GM12878 (cell line): ENCODE results near the gene SYNGR3. TPM values are rescaled to one million over a fixed set of nuclear protein-coding genes. Genes with fewer than 3 reads are reported as not detected.

Experiments used
- ATF7 ChIP-seq: fragments of 450-650 bp; IDR thresholded peaks from 2 replicates; pipeline ENCODE4 v1.6.1; 2016; ENCODE audit warnings: low read depth, mild to moderate bottlenecking
- BHLHE40 ChIP-seq, 2 experiments: fragments of 450-650 bp in 1 of 2; IDR thresholded peaks; 2 replicates each; pipeline ENCODE4 v1.6.1; 2011 to 2017; ENCODE audit warnings: low read depth in 2 of 2, borderline replicate concordance in 1 of 2, improper control_type of control experiment in 1 of 2, low read length in 1 of 2, mild to moderate bottlenecking in 1 of 2
- CBX5 ChIP-seq: sonication (generic); IDR thresholded peaks from 2 replicates; pipeline ENCODE4 v1.6.1; 2016; ENCODE audit warnings: low read depth, moderate library complexity, mild to moderate bottlenecking, inconsistent platforms
- CTCF ChIP-seq, 3 experiments: IDR thresholded peaks in 2 of 3; conservative IDR thresholded peaks in 1 of 3; 2 replicates each; pipeline ENCODE4 v1.5.1; 2011; ENCODE audit warnings: low read depth in 3 of 3, low read length in 3 of 3, mild to moderate bottlenecking in 3 of 3, control low read depth in 2 of 3, moderate library complexity in 2 of 3, inconsistent platforms in 1 of 3, mixed read lengths in 1 of 3; ENCODE audit not compliant: control insufficient read depth in 2 of 3, insufficient read depth in 1 of 3; ENCODE audit errors: extremely low read depth in 1 of 3
- E2F8 ChIP-seq: fragments of 450-650 bp; IDR thresholded peaks from 2 replicates; pipeline ENCODE4 v1.6.1; 2018; ENCODE audit warnings: mild to moderate bottlenecking, low read depth, moderate library complexity; ENCODE audit not compliant: partially characterized antibody
- EP300 ChIP-seq, 2 experiments: fragments of 150-350 bp in 1 of 2; IDR thresholded peaks; 2 replicates each; pipeline ENCODE4 v1.6.1; 2011 to 2012; ENCODE audit warnings: low read depth in 2 of 2, low read length in 2 of 2, borderline replicate concordance in 1 of 2, improper control_type of control experiment in 1 of 2, inconsistent platforms in 1 of 2; ENCODE audit not compliant: control insufficient read depth in 1 of 2
- EZH2 ChIP-seq: IDR thresholded peaks from 2 replicates; pipeline ENCODE4 v1.6.1; 2012; ENCODE audit warnings: low read depth, mild to moderate bottlenecking, control low read depth, inconsistent platforms, low read length, borderline replicate concordance; ENCODE audit not compliant: control insufficient read depth
- FOXK2 ChIP-seq: fragments of 450-650 bp; IDR thresholded peaks from 2 replicates; pipeline ENCODE4 v1.6.1; 2017; ENCODE audit warnings: mild to moderate bottlenecking, moderate library complexity
- HCFC1 ChIP-seq: fragments of 150-350 bp; IDR thresholded peaks from 2 replicates; pipeline ENCODE4 v1.6.1; 2014; ENCODE audit warnings: low read length
- IKZF1 ChIP-seq: fragments of 450-650 bp; conservative IDR thresholded peaks from 2 replicates; pipeline ENCODE4 v1.6.1; 2017; ENCODE audit warnings: antibody characterized with exemption, mild to moderate bottlenecking
- KLF5 ChIP-seq: fragments of 450-650 bp; IDR thresholded peaks from 2 replicates; pipeline ENCODE4 v1.6.1; 2014; ENCODE audit warnings: mild to moderate bottlenecking; ENCODE audit not compliant: partially characterized antibody
- MTA3 ChIP-seq: IDR thresholded peaks from 2 replicates; pipeline ENCODE4 v1.6.1; 2012; ENCODE audit warnings: low read length, inconsistent platforms, borderline replicate concordance
- MXI1 ChIP-seq: fragments of 150-350 bp; IDR thresholded peaks from 2 replicates; pipeline ENCODE4 v1.6.1; 2011; ENCODE audit warnings: low read depth, mild to moderate bottlenecking, inconsistent platforms, low read length, improper control_type of control experiment
- NKRF ChIP-seq: fragments of 450-650 bp; conservative IDR thresholded peaks from 2 replicates; pipeline ENCODE4 v1.6.1; 2017; ENCODE audit warnings: mild to moderate bottlenecking, moderate library complexity
- PAX5 ChIP-seq: IDR thresholded peaks from 2 replicates; pipeline ENCODE4 v1.6.1; 2011; ENCODE audit warnings: low read depth, low read length, borderline replicate concordance
- PML ChIP-seq: IDR thresholded peaks from 2 replicates; pipeline ENCODE4 v1.6.1; 2012; ENCODE audit warnings: low read length, inconsistent platforms
- RELB ChIP-seq: fragments of 450-650 bp; IDR thresholded peaks from 2 replicates; pipeline ENCODE4 v1.6.1; 2017; ENCODE audit warnings: low read depth, mild to moderate bottlenecking, moderate library complexity
- RUNX3 ChIP-seq: IDR thresholded peaks from 2 replicates; pipeline ENCODE4 v1.6.1; 2012; ENCODE audit warnings: low read length, inconsistent platforms
- SUPT20H ChIP-seq: IDR thresholded peaks from 2 replicates; pipeline ENCODE4 v1.6.1; 2011; ENCODE audit warnings: low read depth, mild to moderate bottlenecking, low read length, moderate library complexity, borderline replicate concordance; ENCODE audit not compliant: control insufficient read depth
- TBL1XR1 ChIP-seq: IDR thresholded peaks from 2 replicates; pipeline ENCODE4 v1.6.1; 2012; ENCODE audit warnings: low read depth, low read length, improper control_type of control experiment
- ZBED1 ChIP-seq: IDR thresholded peaks from 2 replicates; pipeline ENCODE4 v1.6.1; 2016; ENCODE audit warnings: borderline replicate concordance
- ZNF207 ChIP-seq: fragments of 450-650 bp; IDR thresholded peaks from 2 replicates; pipeline ENCODE4 v1.6.1; 2014; ENCODE audit warnings: antibody characterized with exemption, mild to moderate bottlenecking, borderline replicate concordance
- ZNF274 ChIP-seq: IDR thresholded peaks from one replicate; pipeline ENCODE4 v1.8.0; 2011; ENCODE audit not compliant: insufficient read length, insufficient read depth
- polyA plus RNA-seq, 11 experiments: library from polyadenylated mRNA; depleted of rRNA in 4 of 11; unstranded in 6 of 11; stranded (reverse) in 5 of 11; fragments of >200 nt; fragmentation: Nextera tagmentation in 4 of 11; fragmentation: Illumina TruSeq in 1 of 11; extraction: Ambion mirVana in 4 of 11; extraction: Trizol in 1 of 11; gene quantifications; 1 replicate in 1 of 11; 2 replicates in 10 of 11; pipeline versions ENCODE4 v1.2.1 to v1.2.3, GENCODE V29; 2011 to 2016; ENCODE audit warnings: inconsistent platforms in 2 of 11, missing spikeins in 2 of 11, low read depth in 1 of 11
- total RNA-seq, 4 experiments: library from RNA; depleted of rRNA in 3 of 4; stranded (reverse); fragments of >200 nt in 3 of 4; fragmentation: Illumina TruSeq in 1 of 4; extraction: Trizol in 1 of 4; gene quantifications; 2 replicates each; pipeline versions ENCODE4 v1.2.1 to v1.2.3, GENCODE V29; 2013 to 2021

The SYNGR3 gene
- total and polyA plus RNA-seq, 10 of the 15 experiments (the other 5 are each of a cell fraction or from before 2014, with no cell fraction given), result 1.2 to 18.1 (median 6.6) TPM

GRCh38 chr16:1991135-1991551 is 1.4 kb downstream of the SYNGR3 start (continued):
- TF ChIP-seq RELB, result 0 out of 2 replicates have a peak, but pooled peaks have one; percentile 0
- no peak for TF ChIP-seq KLF5
- peak; percentile 96 to 97 for TF ChIP-seq BHLHE40 (IDR thresholded peaks at IDR 0.05; ENCODE audit: borderline replicate concordance in 1 of 2, low read depth in 2 of 2, low read length in 1 of 2)
- TF ChIP-seq E2F8, result no peak
- TF ChIP-seq ATF7, result peak; percentile 30; the same call in 1 of the 2 replicates
- no peak for TF ChIP-seq CTCF (IDR thresholded peaks at IDR 0.05 in 2 of 3, conservative IDR thresholded peaks at IDR 0.05 in 1 of 3; ENCODE audit: control insufficient read depth in 2 of 3, extremely low read depth in 1 of 3, insufficient read depth in 1 of 3, low read depth in 3 of 3, low read length in 3 of 3)
- TF ChIP-seq ZNF207, result no peak
- no peak for TF ChIP-seq ZBED1
- no peak for TF ChIP-seq CBX5
- no peak for TF ChIP-seq EZH2
- peak; percentile 7; the same call in 1 of the 2 replicates for TF ChIP-seq HCFC1
- peak; percentile 83 for TF ChIP-seq RUNX3
- TF ChIP-seq NKRF, result no peak
- no peak for TF ChIP-seq FOXK2
- TF ChIP-seq SUPT20H, result no peak
- no peak for TF ChIP-seq ZNF274
- no peak for TF ChIP-seq PML
- no peak; the same call in 1 of the 2 replicates for TF ChIP-seq PAX5
- no peak for TF ChIP-seq TBL1XR1
- TF ChIP-seq IKZF1, result peak; percentile 40; the same call in 1 of the 2 replicates
- TF ChIP-seq MTA3, result no peak
- TF ChIP-seq MXI1, result peak; percentile 79
- peak in 1 of 2 experiments; percentile 45; a peak in 1 of 4 replicates for TF ChIP-seq EP300 (IDR thresholded peaks at IDR 0.05; ENCODE audit: borderline replicate concordance in 1 of 2, control insufficient read depth in 1 of 2, low read depth in 2 of 2, low read length in 2 of 2)
